HUES6 (cell line): ENCODE data around the gene XPR1.

ENCODE experiments used
- H3K27ac ChIP-seq: 2 replicates; pipeline ENCODE4 v1.7.0; 2013; ENCODE audit warnings: low read depth, mild to moderate bottlenecking, low read length, inconsistent platforms
- H3K27me3 ChIP-seq: 2 replicates; pipeline ENCODE4 v1.6.1; 2013; ENCODE audit warnings: low read length; ENCODE audit not compliant: control insufficient read depth, insufficient read depth
- H3K36me3 ChIP-seq: 2 replicates; pipeline ENCODE4 v1.6.1; 2013; ENCODE audit warnings: low read length; ENCODE audit not compliant: control insufficient read depth, insufficient read depth
- H3K4me1 ChIP-seq: 2 replicates; pipeline ENCODE4 v1.6.1; 2013; ENCODE audit warnings: low read length; ENCODE audit not compliant: control insufficient read depth, insufficient read depth
- H3K4me3 ChIP-seq: 2 replicates; pipeline ENCODE4 v1.5.1; 2013; ENCODE audit warnings: low read depth, low read length
- H3K9ac ChIP-seq: one replicate; pipeline ENCODE4 v1.6.1; 2013; ENCODE audit warnings: mild to moderate bottlenecking, low read length
- H3K9me3 ChIP-seq: 2 replicates; pipeline ENCODE4 v1.6.1; 2013; ENCODE audit warnings: low read depth, low read length; ENCODE audit not compliant: control insufficient read depth, insufficient read depth

XPR1 gene

GRCh38 chr1:180631194-180631765 is 542 bp upstream of the XPR1 start:
- Histone ChIP-seq H3K9me3 (no peaks in the 10 kb centered on the region), H3K9ac (no peak overlapping the region), H3K36me3 (no peaks in the 10 kb centered on the region), H3K4me3 (peak overlapping the region; percentile 25; the same call in 1 of the 2 replicates), H3K4me1 (peaks cover 6% of the 10 kb centered on the region), H3K27ac (no peak overlapping the region), H3K27me3 (no peaks in the 10 kb centered on the region)

GRCh38 chr1:180632326-180633056 is 669 bp downstream of the XPR1 start:
- Histone ChIP-seq H3K36me3 (no peaks in the 10 kb centered on the region), H3K4me3 (peak overlapping the region; percentile 99), H3K9me3 (no peaks in the 10 kb centered on the region), H3K9ac (peak overlapping the region; percentile 91), H3K27ac (peak overlapping the region; percentile 66), H3K27me3 (no peaks in the 10 kb centered on the region), H3K4me1 (peaks cover 6% of the 10 kb centered on the region)

- H3K9me3 ChIP-seq = no peaks in the 10 kb centered on the region
- H3K36me3 ChIP-seq = no peaks in the 10 kb centered on the region
- no peak overlapping the region for H3K9ac ChIP-seq
- H3K4me3 ChIP-seq = peak overlapping the region; percentile 99
- H3K27me3 ChIP-seq = no peaks in the 10 kb centered on the region
- H3K27ac ChIP-seq = no peak overlapping the region
- H3K4me1 ChIP-seq = peaks cover 6% of the 10 kb centered on the region
Observed at GRCh38 chr1:180633057-180634056, 1.5 kb downstream of the XPR1 start.

GRCh38 chr1:180636138-180636537 is 4.3 kb downstream of the XPR1 start:
- no peak overlapping the region for H3K4me3 ChIP-seq
- no peaks in the 10 kb centered on the region for H3K36me3 ChIP-seq
- H3K4me1 ChIP-seq = peaks cover 5% of the 10 kb centered on the region
- no peaks in the 10 kb centered on the region for H3K27me3 ChIP-seq
- no peak overlapping the region for H3K27ac ChIP-seq
- H3K9ac ChIP-seq = no peak overlapping the region
- H3K9me3 ChIP-seq = no peaks in the 10 kb centered on the region

GRCh38 chr1:180639871-180640270 is 8.0 kb downstream of the XPR1 start:
- Histone ChIP-seq H3K27me3 (no peaks in the 10 kb centered on the region), H3K4me1 (no peaks in the 10 kb centered on the region; the same call in 1 of the 2 replicates), H3K9me3 (no peaks in the 10 kb centered on the region), H3K27ac (no peak overlapping the region), H3K4me3 (no peak overlapping the region), H3K9ac (no peak overlapping the region), H3K36me3 (no peaks in the 10 kb centered on the region)

- no peaks in the 10 kb centered on the region; the same call in 1 of the 2 replicates for H3K4me1 ChIP-seq
- no peak overlapping the region for H3K4me3 ChIP-seq
- H3K36me3 ChIP-seq = no peaks in the 10 kb centered on the region
- H3K9ac ChIP-seq = no peak overlapping the region
- no peak overlapping the region for H3K27ac ChIP-seq
- H3K27me3 ChIP-seq = no peaks in the 10 kb centered on the region
- H3K9me3 ChIP-seq = no peaks in the 10 kb centered on the region
Observed at GRCh38 chr1:180640531-180640949, 8.7 kb downstream of the XPR1 start.

GRCh38 chr1:180641662-180642061 is 9.8 kb downstream of the XPR1 start:
- H3K9ac ChIP-seq = no peak overlapping the region
- no peak overlapping the region for H3K4me3 ChIP-seq
- no peak overlapping the region for H3K27ac ChIP-seq
- no peaks in the 10 kb centered on the region for H3K9me3 ChIP-seq
- no peaks in the 10 kb centered on the region for H3K27me3 ChIP-seq
- no peaks in the 10 kb centered on the region; the same call in 1 of the 2 replicates for H3K4me1 ChIP-seq
- no peaks in the 10 kb centered on the region for H3K36me3 ChIP-seq

- no peaks in the 10 kb centered on the region for H3K36me3 ChIP-seq
- H3K27me3 ChIP-seq = no peaks in the 10 kb centered on the region
- no peaks in the 10 kb centered on the region; the same call in 1 of the 2 replicates for H3K4me1 ChIP-seq
- H3K4me3 ChIP-seq = no peak overlapping the region
- H3K27ac ChIP-seq = no peak overlapping the region
- peaks cover 5% of the 10 kb centered on the region; the same call in 1 of the 2 replicates for H3K9me3 ChIP-seq
- H3K9ac ChIP-seq = no peak overlapping the region
Observed at GRCh38 chr1:180642781-180643180, 11.0 kb downstream of the XPR1 start.

- no peak overlapping the region for H3K9ac ChIP-seq
- no peaks in the 10 kb centered on the region for H3K36me3 ChIP-seq
- H3K9me3 ChIP-seq = peaks cover 5% of the 10 kb centered on the region; the same call in 1 of the 2 replicates
- no peak overlapping the region for H3K4me3 ChIP-seq
- no peaks in the 10 kb centered on the region for H3K27me3 ChIP-seq
- H3K4me1 ChIP-seq = no peaks in the 10 kb centered on the region; the same call in 1 of the 2 replicates
- H3K27ac ChIP-seq = no peak overlapping the region
Observed at GRCh38 chr1:180643693-180644092, 11.9 kb downstream of the XPR1 start.

- peaks cover 5% of the 10 kb centered on the region; the same call in 1 of the 2 replicates for H3K9me3 ChIP-seq
- no peak overlapping the region for H3K9ac ChIP-seq
- no peaks in the 10 kb centered on the region; the same call in 1 of the 2 replicates for H3K4me1 ChIP-seq
- H3K36me3 ChIP-seq = no peaks in the 10 kb centered on the region
- H3K4me3 ChIP-seq = no peak overlapping the region
- no peaks in the 10 kb centered on the region for H3K27me3 ChIP-seq
- H3K27ac ChIP-seq = no peak overlapping the region
Observed at GRCh38 chr1:180644526-180645192, 12.8 kb downstream of the XPR1 start.
